Stimulated activated CD8-positive, alpha-beta memory T cell treated with anti-CD3 and anti-CD28 coated beads, Interleukin-15, amount 100 ng/mL, for 1 hour (primary cell): ENCODE data around the gene RBM6.
"Not testable (repeated sequence)": the region's sequence is repeated elsewhere in the genome, so short reads cannot be mapped to it uniquely, and the experiment has no call there.

Experiments used
- DNase-seq: peaks from one replicate; pipeline ENCODE4 v3.0.0-alpha.2; 2020; ENCODE audit warnings: low read depth

Gene RBM6

DNA sequence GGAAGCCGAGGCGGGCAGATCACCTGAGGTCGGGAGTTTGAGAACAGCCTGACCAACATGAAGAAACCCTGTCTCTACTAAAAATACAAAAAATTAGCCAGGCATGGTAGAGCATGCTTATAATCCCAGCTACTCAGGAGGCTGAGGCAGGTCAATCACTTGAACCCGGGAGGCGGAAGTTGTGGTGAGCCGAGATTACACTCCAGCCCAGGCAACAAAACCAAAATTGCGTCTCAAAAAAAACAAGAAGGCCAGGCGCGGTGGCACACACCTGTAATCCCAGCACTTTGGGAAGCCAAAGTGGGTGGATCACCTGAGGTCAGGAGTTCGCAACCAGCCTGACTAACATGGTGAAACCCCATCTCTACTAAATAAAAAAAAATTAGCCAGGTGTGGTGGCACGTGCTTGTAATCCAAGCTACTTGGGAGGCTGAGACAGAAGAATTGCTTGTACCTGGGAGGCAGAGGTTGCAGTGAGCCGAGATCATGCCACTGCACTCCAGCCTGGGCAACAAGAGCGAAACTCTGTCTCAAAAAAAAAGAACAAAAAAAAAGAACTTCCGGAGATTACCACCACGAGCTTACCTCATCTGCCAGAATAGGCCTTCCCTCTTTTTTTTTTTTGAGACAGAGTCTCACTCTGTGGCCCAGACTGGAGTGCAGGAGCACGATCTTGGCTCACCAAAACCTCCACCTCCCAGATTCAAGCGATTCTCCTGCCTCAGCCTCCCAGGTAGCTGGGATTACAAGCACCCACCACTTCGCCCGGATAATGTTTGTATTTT, 22.0 kb upstream of the RBM6 start:
- not testable (repeated sequence) for DNase-seq

DNA sequence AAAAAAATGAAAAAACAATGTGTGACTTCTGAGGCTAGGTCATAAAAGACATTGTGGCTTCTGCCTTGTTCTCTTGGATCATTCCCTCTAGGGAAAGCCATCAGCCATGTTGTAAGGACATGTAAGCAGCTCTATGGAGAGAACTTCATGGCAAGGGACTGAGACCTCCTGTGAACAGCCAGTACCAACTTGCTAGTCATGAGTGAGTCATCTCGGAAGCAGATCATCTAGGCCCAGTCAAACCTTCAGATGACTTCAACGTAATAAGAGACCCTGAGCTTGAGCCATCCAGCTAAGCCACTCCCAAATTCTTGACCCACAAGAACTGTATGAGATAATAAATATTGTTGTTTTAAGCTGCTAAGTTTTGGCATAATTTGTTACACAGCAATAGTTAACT, 15.3 kb upstream of the RBM6 start:
- no peak for DNase-seq

DNA sequence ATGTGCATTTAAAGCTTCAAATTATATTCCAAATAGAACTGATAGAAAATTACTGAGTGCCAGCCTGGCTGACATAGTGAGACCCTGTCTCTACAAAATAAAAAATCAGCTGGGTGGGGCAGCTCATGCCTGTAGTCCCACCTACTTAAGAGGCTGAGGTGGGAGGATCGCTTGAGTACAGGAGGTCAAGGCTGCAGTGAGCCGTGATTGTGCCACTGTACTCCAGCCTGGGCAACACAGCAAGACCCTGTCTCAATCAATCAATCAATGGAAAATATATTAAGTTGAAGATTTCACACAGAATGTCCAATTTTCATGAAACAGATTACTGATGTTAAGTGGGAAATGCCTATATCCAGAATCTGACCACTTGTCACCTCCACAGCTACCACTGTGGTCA, 14.5 kb upstream of the RBM6 start:
- no peak for DNase-seq

DNA sequence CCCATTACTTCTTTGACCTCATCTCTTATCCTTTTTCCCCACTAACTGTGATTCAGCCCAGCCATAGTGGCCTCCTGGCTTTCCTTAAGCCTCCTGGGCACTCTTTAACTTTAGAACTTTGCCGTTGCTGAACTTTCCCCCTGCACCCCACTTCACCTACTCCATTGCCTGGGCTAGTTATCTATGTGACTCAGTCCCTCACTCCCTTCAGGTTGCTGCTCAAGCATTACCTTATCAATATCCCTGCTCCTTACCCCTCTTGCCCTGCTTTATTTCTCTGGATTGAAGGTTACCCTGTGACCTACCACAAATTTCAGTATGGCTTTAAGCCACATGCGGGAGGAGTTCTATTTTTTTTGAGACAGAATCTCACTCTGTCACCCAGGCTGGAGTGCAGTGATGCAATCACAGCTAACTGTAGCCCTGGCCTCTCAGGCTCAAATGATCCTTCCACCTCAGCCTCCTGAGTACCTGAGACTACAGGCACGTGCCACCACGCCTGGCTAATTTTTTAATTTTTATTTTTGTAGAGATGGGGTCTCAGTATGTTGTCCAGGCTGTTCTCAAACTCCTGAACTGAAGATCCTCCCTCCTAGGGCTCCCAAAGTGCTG, 13.7 kb upstream of the RBM6 start:
- DNase-seq: no peak

DNA sequence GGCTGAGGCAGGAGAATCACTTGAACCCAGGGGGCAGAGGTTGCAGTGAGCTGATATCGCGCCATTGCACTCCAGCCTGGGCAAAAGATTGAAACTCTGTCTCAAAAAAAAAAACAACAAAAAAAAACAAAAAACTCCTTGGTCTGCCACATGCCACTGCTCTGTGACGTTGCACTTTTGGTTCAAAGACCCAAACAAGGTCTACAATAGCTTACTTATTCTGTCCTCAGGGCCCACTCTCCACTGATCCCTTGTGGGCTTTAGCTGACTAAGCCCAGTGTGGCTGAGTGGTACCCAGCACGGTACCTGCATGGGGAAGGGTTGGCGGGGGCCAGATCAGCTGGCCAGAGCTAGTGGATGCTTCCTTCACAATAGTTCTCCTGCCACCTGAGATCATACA, 12.2 kb upstream of the RBM6 start:
- no peak for DNase-seq

DNA sequence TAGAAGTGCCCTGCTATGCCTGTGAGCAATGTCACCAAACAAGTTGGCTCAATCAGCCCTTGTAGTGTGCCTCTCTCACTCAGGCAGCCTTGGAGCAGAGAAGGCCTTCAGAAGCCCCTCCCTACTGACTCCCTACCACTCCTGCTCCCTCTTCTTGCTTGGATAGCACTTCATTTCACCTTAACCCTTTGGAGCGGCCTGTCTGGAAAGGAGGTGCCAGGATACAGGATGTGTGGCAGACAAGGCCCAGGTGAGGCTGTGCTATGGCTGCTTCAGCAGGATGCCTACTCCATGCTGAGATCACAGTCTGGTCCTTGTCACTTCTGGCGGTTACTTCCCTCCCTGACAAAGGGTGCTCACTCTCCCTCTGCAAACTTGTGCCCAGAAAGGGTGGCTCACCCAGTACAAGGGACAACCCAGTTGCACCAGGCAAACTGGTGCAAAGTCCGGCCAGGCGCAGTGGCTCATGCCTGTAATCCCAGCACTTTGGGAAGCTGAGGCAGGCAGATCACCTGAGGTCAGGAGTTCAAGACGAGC, 11.4 kb upstream of the RBM6 start:
- no peak for DNase-seq

DNA sequence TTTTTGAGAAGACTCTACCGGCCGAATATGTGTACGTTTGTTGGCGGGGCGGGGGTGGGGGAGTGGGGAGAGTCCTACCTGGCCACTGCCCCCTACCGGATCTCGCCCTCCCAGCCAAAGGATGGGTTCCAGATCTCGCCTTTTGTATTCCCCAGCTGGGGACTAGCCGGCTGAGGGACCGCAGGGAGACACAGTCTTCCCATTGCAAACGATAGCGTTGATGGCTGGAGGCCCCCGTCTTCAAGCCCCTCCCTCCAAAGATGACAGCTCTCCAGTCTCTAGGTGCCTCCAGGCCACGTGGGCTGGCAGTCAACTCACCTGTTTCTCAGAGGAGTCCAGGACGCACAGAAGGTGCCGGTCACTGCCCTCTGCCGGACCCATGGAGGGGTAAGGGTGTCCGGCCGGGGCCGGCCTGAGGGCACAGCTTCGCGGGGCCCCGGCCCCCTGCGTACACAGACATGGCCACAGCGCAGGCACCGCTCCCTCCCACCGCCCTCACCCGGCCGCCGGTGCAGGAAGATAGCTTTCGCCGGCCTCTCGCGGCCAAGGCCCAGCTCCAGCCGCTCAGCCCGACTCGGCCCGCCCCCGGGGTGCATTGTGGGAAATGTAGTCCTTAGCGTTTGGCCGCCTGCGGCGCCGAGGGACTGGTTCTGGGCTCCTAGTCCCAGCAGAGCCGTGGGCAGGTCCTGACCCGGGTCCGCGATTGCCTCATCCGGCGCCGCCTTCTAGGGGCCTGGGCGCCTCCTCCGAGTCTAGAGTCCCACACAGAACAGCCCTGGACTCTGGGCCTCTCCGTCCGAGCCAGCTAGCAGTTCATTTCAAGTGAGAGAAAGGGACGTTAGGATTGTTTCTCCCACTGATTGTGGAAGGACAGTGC, 10.4 kb upstream of the RBM6 start, which contains the start of gene MON1A:
MON1A (minus strand) TSS at position 521 of the 877 bp plus-strand sequence. CDS start 16,465 bp downstream, outside the sequence.
- DNase-seq: peak; percentile 76

DNA sequence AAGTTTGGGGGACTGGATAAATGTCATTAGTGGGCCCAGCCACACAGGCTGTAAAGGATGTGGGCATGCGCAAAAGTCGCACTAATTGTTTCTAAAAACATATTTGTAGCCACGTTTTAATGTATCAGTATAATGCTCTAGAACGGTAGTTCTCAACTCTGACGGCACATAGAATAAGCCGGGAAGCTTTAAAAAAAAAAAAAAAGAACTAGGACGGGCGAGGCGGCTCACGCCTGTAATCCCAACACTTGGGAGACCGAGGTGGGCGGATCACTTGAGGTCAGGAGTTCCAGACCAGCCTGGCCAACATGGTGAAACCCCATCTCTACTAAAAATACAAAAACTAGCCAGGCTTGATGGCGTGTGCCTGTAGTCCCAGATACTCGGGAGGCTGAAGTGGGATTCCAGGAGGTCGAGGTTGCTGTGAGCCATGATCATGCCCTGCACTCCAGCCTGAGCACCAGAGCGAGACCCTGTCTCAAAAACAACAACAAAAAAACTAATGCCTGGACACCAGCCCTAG, 9.7 kb upstream of the RBM6 start:
- DNase-seq: no peak

DNA sequence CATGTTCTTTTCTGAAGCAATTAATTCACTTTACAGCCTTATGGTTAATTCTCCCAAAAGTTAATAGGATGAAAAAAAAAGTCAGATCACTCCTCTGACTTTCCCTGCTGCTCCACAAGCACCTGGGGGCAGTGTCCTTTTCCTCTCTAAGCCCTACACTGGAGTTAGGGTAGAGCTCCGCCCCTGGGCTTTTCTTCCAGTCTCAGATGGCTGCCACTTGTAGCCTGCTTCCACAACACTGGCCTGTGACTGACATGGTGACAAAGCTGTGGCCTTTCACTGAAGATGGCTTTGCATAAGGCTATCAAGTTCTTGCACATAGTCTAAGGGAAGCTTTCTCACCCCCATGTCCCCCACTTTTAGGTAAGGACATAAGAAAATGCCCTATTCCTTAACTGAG, 9.0 kb upstream of the RBM6 start:
- DNase-seq: no peak

DNA sequence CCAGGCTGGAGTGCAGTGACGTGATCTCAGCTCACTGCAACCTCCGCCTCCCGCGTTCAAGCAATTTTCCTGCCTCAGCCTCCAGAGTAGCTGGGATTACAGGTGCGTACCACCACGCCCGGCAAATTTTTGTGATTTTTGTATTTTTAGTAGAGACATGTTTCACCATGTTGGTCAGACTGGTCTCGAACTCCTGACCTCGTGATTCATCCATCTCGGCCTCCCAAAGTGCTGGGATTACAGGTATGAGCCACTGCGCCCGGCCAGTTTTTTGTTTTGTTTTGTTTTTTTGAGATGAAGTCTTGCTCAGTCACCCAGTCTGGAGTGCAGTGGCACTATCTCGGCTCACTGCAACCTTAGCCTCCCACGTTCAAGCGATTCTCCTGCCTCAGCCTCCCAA, 7.7 kb upstream of the RBM6 start:
- DNase-seq: not testable (repeated sequence)

DNA sequence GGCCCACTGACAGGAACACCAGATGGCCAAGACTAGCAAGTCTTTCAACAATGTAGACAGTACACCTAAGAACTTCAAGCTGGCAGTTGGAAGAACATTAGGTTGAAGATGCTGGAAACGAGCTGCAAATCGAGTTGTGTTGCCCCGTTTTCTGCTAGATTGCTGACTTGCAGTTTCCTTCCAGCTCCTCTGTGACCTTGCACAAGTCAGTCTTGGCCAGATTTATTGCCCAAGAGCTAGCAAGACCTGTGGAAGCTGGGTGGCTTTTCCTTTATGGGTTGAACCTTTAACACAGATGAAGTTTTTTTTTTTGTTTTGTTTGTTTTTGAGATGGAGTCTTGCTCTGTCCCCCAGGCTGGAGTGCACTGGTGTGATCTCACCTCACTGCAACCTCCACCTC, 2.9 kb upstream of the RBM6 start:
- no peak for DNase-seq

DNA sequence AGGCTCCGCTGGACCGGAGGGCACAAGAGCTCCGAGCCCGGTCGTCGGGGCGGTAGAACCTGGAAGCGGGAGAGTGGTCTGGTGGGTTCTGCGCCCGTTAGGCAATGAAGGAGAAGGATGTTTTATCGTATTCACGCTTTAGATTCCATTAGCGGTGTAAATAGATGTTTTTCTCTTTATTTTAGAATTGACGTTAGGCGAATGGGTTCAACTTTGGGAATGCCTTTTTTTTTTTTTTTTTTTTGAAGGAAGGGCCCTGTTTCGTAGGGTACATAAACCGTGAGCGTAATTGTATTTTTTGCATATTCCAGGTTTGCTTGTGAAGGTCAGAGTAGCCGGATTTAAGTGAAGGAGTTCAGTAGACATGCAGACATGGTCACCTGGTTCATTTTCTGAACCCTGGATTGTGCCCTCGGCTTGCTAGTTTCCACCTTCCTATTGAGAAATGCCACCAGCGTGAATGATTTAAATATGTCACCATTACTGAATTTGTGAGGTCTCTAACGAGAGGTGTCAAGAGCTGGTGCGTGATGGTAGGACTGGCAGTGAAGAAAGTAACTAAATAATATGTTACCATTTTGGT, 808 bp downstream of the RBM6 start:
- no peak for DNase-seq

DNA sequence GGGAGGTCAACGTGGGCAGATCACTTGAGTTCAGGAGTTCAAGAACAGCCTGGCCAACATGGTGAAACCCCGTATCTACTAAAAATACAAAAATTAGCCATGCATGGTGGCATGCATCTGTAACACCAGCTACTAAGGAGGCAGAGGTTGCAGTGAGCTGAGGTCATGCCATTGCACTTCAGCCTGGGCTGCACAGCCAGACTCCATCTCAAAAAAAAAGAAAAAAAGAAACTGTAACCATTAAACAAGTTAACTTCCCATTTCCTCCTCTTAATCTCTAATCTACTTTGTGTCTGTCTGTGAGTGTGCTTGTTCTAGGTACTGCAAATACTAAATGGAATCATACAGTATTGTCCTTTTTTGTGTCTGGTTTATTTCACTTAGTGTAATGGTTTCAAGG, 2.7 kb downstream of the RBM6 start:
- no peak for DNase-seq

DNA sequence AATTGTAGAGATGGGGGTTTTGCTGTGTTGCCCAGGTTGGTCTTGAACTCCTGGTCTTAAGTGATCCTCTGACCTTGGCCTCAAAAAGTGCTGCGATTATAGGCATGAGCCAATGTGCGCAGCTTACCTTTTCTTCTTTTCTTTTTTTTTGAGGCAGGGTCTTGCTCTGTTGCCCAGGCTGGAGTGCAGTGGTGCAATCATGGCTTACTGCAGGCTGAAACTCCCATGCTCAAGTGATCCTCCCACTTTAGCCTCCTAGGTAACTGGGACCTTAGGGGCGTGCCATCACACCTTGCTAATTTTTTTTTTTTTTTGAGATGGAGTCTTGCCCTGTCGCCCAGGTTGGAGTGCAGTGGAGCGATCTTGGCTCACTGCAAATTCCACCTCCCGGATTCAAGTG, 13.0 kb downstream of the RBM6 start:
- no peak for DNase-seq

DNA sequence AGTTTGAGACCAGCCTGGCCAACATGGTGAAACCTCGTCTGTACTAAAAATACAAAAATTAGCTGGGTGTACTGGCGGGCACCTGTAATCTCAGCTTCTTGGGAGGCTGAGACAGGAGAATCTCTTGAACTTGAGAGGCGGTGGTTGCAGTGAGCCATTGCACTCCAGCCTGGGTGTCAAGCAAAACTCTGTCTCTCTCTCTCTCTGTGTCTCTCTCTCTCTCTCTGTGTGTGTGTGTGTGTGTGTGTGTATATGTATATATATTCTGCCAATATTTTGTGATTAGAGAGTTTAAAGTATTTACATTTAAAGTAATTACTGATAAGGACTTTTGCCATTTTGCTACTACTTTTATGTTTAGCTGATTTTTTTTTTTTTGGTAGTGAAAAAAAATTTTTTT, 15.7 kb downstream of the RBM6 start:
- DNase-seq: no peak

DNA sequence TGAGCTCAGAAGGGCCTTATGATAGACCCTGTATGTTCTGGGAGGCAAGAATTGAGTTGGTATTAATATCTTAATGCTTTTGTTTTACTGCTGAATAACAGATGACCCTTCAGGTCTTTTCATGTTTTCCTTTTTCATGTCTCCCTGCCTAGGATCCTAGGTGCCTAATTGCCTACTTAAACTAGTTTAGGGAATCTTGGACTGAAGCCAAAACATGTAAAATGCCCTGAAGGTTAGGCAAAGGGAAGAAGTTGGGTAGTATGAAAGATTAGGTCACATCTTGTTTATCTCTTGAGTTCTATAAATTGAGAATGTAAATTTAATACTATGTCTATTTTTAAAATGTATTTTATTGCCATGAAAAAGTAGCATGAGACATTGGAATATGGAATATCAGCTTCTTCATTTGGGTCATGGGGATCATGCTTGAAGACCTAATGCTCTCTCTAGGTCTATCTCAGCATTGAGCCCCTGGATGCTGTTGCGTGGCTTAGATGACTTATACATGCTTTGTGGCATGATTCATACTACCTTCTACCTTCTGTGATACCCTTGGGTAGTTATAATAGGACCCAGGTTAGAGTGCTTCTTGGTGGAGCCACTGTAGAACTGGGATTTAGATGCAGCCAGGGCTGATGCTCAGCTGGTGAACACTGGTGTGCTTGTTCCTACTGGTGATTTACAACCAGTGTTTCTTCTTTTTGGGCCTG, 26.4 kb downstream of the RBM6 start:
- DNase-seq: no peak

DNA sequence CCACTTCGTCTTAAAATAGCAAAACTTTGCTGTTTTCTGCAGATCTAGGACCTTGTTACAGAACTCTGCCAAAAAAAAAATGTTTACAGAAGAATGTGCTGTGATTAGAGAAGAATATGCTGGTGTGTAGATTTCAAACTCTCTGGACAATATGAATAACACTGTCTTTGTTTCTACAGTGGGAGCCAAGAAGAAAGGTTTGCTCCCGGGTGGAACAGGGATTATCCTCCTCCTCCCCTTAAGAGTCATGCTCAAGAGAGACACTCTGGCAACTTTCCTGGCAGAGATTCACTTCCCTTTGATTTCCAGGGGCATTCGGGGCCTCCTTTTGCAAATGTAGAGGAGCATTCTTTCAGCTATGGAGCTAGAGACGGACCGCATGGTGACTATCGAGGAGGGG, 27.3 kb downstream of the RBM6 start:
- DNase-seq: no peak

DNA sequence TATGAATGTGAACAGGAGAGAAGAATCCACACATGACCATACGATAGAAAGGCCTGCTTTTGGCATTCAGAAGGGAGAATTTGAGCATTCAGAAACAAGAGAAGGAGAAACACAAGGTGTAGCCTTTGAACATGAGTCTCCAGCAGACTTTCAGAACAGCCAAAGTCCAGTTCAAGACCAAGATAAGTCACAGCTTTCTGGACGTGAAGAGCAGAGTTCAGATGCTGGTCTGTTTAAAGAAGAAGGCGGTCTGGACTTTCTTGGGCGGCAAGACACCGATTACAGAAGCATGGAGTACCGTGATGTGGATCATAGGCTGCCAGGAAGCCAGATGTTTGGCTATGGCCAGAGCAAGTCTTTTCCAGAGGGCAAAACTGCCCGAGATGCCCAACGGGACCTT, 28.4 kb downstream of the RBM6 start:
- DNase-seq: no peak

DNA sequence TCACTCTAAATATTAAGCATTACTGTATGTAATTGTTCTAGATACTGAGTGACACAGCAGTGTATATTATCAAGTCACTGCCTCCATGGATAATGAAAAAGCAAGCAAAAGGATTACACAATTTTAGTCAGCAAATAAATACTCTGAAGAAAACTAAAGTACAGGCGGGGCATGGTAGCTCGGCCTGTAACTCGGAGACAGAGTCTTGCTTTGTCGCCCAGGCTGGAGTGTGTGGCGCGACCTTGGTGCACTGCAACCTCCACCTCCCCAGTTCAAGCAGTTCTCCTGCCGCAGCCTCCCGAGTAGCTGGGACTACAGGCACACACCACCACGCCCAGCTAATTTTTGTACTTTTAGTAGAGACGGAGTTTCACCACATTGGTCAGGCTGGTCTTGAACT, 32.7 kb downstream of the RBM6 start:
- DNase-seq: no peak

DNA sequence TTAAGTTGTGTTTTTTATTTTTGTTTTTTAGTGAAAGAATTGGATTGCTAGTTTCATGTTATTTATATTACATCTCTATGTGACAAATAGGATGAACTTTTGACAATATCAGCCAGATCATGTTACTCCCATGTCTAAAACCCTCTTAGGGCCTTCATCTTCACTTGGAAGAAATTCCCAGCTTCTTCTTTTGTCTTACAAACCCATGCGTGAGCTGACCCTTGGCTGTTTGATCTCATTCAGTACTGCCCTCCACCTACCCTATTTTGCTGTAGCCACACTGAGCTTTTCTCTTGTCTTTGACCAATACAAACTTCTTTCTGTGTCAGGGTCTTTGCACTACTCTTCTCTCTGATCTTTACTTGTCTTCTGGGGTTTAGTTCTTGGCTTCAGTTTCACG, 37.0 kb downstream of the RBM6 start:
- no peak for DNase-seq

DNA sequence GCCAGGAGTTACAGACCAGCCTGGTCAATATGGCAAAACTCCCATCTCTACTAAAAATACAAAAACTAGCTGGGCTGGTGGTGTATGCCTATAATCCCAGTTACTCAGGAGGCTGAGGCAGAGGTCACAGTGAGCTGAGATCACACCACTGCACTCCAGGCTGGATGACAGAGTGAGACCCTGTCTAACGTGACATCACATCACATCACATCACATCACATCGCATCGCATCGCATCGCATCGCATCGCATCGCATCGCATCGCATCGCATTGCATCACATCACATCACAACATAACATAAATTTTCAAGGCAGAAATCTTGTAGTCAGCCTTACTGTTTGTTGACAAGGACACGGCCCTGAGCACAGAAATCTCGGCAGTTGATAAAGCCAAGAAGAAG, 44.4 kb downstream of the RBM6 start:
- DNase-seq: no peak
